ENCODE results near the gene OR7G2.
"Not testable (repeated sequence)": the region's sequence is repeated elsewhere in the genome, so short reads cannot be mapped to it uniquely, and the experiment has no call there.

The OR7G2 gene

GRCh38 chr19:9071720-9072119, 35.6 kb downstream of the OR7G2 start:
- DNase-seq: not testable (repeated sequence)

- no peak for DNase-seq
Measured at GRCh38 chr19:9070066-9070465, 37.2 kb downstream of the OR7G2 start.

- no peak for DNase-seq
Measured at GRCh38 chr19:9065457-9066014, 41.7 kb downstream of the OR7G2 start.

GRCh38 chr19:9061879-9062278, 45.4 kb downstream of the OR7G2 start:
- DNase-seq: no peak

GRCh38 chr19:9060564-9061340, 46.5 kb downstream of the OR7G2 start:
- no peak for DNase-seq

DNA sequence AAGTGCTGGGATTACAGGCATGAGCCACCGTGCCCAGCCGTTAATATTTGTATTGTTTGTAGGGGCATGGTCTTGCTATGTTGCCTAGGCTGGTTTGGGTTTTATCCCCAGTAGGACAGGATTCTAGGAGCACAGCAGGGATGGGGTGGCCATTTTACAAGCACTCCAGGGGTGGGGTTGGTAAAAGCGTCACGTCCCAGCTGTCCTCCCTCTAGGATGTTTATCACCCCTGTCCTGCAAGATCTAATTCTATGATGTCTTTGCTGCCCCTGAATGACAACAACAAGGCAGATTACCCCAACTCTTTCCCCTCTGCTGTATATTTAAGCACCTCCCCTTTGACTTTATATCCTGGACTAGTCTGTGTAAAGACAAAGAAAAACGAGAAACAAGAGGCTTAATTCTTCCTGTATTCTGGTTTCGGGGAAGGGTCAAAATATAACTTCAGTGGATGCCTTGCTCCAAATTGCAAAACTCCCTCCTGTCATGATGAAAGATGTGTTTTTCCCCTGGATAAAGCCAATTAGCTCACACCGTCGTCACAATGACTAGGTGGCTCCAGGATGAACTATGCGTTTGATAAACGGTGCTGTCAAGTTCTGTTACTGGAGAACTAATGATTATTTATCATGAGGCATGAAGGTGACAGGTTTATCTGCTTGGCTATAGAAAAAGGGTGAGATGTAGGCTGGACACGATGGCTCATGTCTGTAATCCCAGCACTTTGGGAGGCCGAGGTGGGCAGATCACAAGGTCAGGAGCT, 48.2 kb downstream of the OR7G2 start:
- no peak for DNase-seq

DNA sequence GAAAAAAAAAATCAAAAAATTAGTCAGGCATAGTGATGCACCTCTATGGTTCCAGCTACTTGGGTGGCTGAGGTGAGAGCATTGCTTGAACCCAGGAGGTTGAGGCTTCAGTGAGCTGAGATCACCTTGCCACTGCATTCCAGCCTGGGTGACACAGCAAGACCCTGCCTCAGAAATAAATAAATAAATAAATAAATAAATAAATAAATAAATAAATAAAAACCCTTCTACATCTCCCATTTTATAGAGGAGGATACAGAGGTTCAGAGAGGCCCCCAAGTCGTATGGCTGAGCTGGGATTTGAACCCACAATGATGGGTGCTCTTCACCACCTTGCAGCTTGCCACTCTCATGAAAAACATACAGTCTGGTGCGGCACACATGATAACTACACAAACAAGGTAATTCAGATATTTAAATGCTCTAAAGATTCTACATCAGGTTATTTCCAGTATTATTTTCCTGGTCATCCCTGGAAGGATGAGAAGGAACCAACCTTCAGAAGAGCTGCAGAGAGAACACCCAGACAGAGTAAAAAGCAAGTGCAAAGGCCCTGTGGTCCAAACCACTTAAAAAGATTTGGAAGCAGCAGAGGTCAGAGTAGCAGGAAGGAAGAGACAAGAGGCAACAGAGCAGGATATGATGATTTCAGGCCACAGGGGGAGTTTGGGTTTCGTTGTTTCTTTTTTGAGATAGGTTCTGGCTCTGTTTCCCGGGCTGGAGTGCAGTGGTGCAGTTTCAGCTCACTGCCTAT, 49.6 kb downstream of the OR7G2 start:
- no peak for DNase-seq

GRCh38 chr19:9056131-9056530, 51.1 kb downstream of the OR7G2 start:
- not testable (repeated sequence) for DNase-seq

GRCh38 chr19:9054765-9055164, 52.5 kb downstream of the OR7G2 start:
- DNase-seq: no peak

- DNase-seq: no peak
Measured at GRCh38 chr19:9054207-9054606, 53.1 kb downstream of the OR7G2 start.

DNA sequence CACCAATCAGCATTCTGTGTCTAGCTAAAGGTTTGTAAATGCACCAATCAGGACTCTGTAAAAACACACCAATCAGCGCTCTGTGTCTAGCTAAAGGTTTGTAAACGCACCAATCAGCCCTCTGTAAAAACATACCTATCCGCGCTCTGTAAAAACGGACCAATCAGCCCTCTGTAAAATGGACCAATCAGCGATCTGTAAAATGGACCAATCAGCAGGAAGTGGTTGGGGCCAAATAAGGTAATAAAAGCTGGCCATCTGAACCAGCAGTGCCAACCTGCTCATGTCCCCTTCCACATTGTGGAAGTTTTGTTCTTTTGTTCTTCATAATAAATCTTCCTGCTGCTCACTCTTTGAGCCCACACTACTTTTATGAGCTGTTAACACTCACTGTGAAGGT, 53.6 kb downstream of the OR7G2 start:
- not testable (repeated sequence) for DNase-seq

DNA sequence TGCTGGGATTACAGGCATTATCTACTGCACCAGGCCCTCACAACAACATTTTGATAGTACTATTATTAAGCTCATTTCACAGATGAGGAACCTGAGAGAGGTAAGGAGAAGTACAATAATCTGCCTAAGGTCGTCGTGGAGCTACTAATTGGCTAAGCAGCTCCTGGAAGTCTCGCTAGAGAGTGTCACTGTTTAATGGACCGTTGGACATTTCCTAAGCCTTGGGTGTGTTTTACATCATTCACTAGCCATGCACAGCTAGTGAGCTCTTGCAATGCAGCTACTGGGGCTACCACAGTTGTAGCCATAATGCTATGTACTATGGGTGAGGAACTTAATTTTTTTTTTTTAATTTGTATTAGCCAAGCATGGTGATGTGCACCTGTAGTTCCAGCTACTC, 54.4 kb downstream of the OR7G2 start:
- no peak for DNase-seq
